Endothelial cell of umbilical vein (primary cell): Measurements from ENCODE around the gene ARSB. TPM values are rescaled to one million over a fixed set of nuclear protein-coding genes. Genes with fewer than 3 reads are reported as not detected.

Experiments
- BruUV-seq: library from RNA; stranded (reverse); fragments of 400-500 nt; replicated peaks from 2 replicates; lab custom pipeline; 2021; lab: Mats Ljungman, UMichigan
- CTCF ChIA-PET: fragments of 300-600, 350-600 bp; sonication (Branson Sonifier 250); formaldehyde crosslinking; loops from one replicate; lab custom pipeline; 2021; ENCODE audit warnings: antibody characterized with exemption, inconsistent platforms; lab: Charles Lee
- POLR2A ChIA-PET: fragments of 300-600, 350-600 bp; sonication (Branson Sonifier 250); formaldehyde crosslinking; loops from one replicate; lab custom pipeline; 2021; ENCODE audit warnings: antibody characterized with exemption, inconsistent platforms; lab: Charles Lee
- DNase-seq: peaks from one replicate; pipeline ENCODE4 v3.0.0-alpha.2; 2011; ENCODE audit warnings: low read depth, low spot score
- FAIRE-seq: peaks from 2 replicates; lab custom pipeline; 2011; peaks lifted over from hg19 to GRCh38; lab: Jason Lieb, UNC
- H2AFZ ChIP-seq: 2 replicates; pipeline ENCODE4 v1.6.0; 2012; ENCODE audit warnings: low read depth, low read length, control low read depth, inconsistent platforms
- H3K27ac ChIP-seq: 2 replicates; pipeline ENCODE4 v1.5.1; 2011; ENCODE audit warnings: low read depth, mild to moderate bottlenecking, control low read depth, low read length, moderate library complexity; ENCODE audit not compliant: insufficient read depth
- H3K27me3 ChIP-seq, 2 experiments: 2 replicates each; pipeline versions ENCODE4 v1.6.0 to v1.6.1; 2011; ENCODE audit warnings: low read length in 2 of 2, mixed read lengths in 1 of 2; ENCODE audit not compliant: control insufficient read depth in 2 of 2, insufficient read depth in 2 of 2
- H3K36me3 ChIP-seq, 2 experiments: 2 replicates in 1 of 2; 3 replicates in 1 of 2; pipeline ENCODE4 v1.5.1; 2011; ENCODE audit warnings: low read length in 2 of 2, mild to moderate bottlenecking in 1 of 2, moderate library complexity in 1 of 2; ENCODE audit not compliant: control insufficient read depth in 2 of 2, insufficient read depth in 2 of 2; ENCODE audit errors: extremely low read depth in 1 of 2
- H3K4me1 ChIP-seq: 3 replicates; pipeline ENCODE4 v1.5.1; 2011; ENCODE audit warnings: mild to moderate bottlenecking, low read length; ENCODE audit not compliant: control insufficient read depth, insufficient read depth; ENCODE audit errors: extremely low read depth
- H3K4me2 ChIP-seq: 2 replicates; pipeline ENCODE4 v1.6.1; 2011; ENCODE audit warnings: low read length, control low read depth, mixed read lengths; ENCODE audit not compliant: insufficient read depth
- H3K4me3 ChIP-seq, 3 experiments: fragments of 200-600 bp in 1 of 3; sonication (generic), shearing (Covaris generic) in 1 of 3; replicated peaks in 1 of 3; 2 replicates each; pipeline ENCODE4 v1.5.1; 2011 to 2016; ENCODE audit warnings: control low read depth in 3 of 3, low read length in 3 of 3, mild to moderate bottlenecking in 2 of 3, inconsistent platforms in 1 of 3, low read depth in 1 of 3, moderate library complexity in 1 of 3; ENCODE audit not compliant: insufficient read depth in 1 of 3
- H3K79me2 ChIP-seq: 2 replicates; pipeline ENCODE4 v1.6.0; 2012; ENCODE audit warnings: low read length, inconsistent platforms; ENCODE audit not compliant: control insufficient read depth, insufficient read depth
- H3K9ac ChIP-seq: replicated peaks from 2 replicates; pipeline ENCODE3; 2011; ENCODE audit warnings: low read length, control low read depth; ENCODE audit not compliant: insufficient read depth; ENCODE audit errors: extremely low read depth
- H3K9me1 ChIP-seq: replicated peaks from 3 replicates; pipeline ENCODE4 v1.6.0; 2011; ENCODE audit warnings: mild to moderate bottlenecking, low read length; ENCODE audit not compliant: control insufficient read depth, insufficient read depth; ENCODE audit errors: extremely low read depth
- H3K9me3 ChIP-seq: replicated peaks from 2 replicates; pipeline ENCODE4 v1.5.1; 2012; ENCODE audit warnings: low read length, inconsistent platforms; ENCODE audit not compliant: control insufficient read depth, insufficient read depth
- H4K20me1 ChIP-seq: replicated peaks from 2 replicates; pipeline ENCODE3; 2011; ENCODE audit warnings: mild to moderate bottlenecking, low read length; ENCODE audit not compliant: control insufficient read depth, insufficient read depth; ENCODE audit errors: extremely low read depth
- EZH2 ChIP-seq: IDR thresholded peaks from 2 replicates; pipeline ENCODE4 v1.6.1; 2012; ENCODE audit warnings: borderline replicate concordance, low read depth, mild to moderate bottlenecking, moderate library complexity, low read length, inconsistent platforms; ENCODE audit not compliant: severe bottlenecking
- FOS ChIP-seq: IDR thresholded peaks from 2 replicates; pipeline ENCODE4 v1.6.1; 2011; ENCODE audit warnings: mild to moderate bottlenecking, low read length, moderate library complexity, borderline replicate concordance; ENCODE audit not compliant: insufficient read depth
- JUN ChIP-seq: IDR thresholded peaks from 2 replicates; pipeline ENCODE4 v1.6.1; 2011; ENCODE audit warnings: borderline replicate concordance, low read depth; ENCODE audit not compliant: insufficient read length, insufficient read depth
- MAX ChIP-seq: IDR thresholded peaks from 2 replicates; pipeline ENCODE4 v1.6.1; 2011; ENCODE audit not compliant: insufficient read depth, insufficient read length
- POLR2A ChIP-seq: IDR thresholded peaks from 2 replicates; pipeline ENCODE4 v1.6.1; 2012; ENCODE audit warnings: low read depth, mild to moderate bottlenecking, control low read depth, low read length
- POLR2AphosphoS5 ChIP-seq: IDR thresholded peaks from 2 replicates; pipeline ENCODE4 v1.6.1; 2012; ENCODE audit warnings: low read depth, mild to moderate bottlenecking, control low read depth, low read length, moderate library complexity; ENCODE audit not compliant: insufficient read depth
- dilution Hi-C: fragments of 300-500 bp; cut with MboI; formaldehyde crosslinking; loops from one replicate; pipeline ENCODE4 v1.15.0; 2019; ENCODE audit warnings: low sequenced_read_pairs; ENCODE audit not compliant: extremely low pct_ligation_motif_present
- intact Hi-C: fragments of 100-400 bp; cut with micrococcal nuclease; formaldehyde crosslinking; loops from one replicate; pipeline ENCODE4 v1.10.0; 2022
- polyA plus RNA-seq, 4 experiments: library from polyadenylated mRNA; depleted of rRNA in 3 of 4; stranded (reverse) in 3 of 4; unstranded in 1 of 4; fragments of >200 nt; gene quantifications; 2 replicates each; pipeline versions ENCODE4 v1.2.1 to v1.2.3, GENCODE V29; 2011 to 2012; ENCODE audit warnings: missing spikeins in 1 of 4
- total RNA-seq: library from RNA; stranded (reverse); gene quantifications from 2 replicates; pipeline ENCODE4 v1.2.3, GENCODE V29; 2021
- TF ChIP-seq, protein P1 (sequence below), 2 donors: IDR thresholded peaks; 1 replicate in 1 of 2; 2 replicates in 1 of 2; pipeline ENCODE4 v1.5.1; 2011; ENCODE audit warnings: low read length in 2 of 2, mild to moderate bottlenecking in 2 of 2, moderate library complexity in 2 of 2, control low read depth in 1 of 2, inconsistent platforms in 1 of 2, low read depth in 1 of 2; ENCODE audit not compliant: insufficient read depth in 1 of 2; ENCODE audit errors: extremely low read depth in 1 of 2

The ARSB gene
- total and polyA plus RNA-seq, 2 donors (not counting 3 experiments of a cell fraction or from before 2014, with no cell fraction given): 17.2 to 25.8 TPM

DNA sequence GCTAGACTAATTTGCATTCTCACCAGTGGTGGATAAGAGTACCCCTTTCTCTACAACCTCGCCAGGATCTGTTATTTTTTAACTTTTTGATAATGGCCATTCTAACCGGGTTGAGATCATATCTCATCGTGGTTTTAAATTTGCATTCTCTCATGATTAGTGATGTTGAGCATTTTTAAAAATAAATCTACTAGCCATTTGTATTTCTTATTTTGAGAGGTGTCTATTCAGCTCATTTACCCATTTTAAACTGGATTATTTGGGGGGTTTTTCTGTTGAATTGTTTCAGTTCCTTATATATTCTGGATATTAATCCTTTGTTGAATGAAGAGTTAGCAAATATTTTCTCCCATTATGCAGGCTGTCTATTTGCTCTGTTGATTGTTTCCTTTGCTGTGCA, 139.6 kb downstream of the ARSB start:
- Histone ChIP-seq H3K4me2 (no peak overlapping the region), H3K9me1 (no peaks in the 10 kb centered on the region), H3K9ac (no peak overlapping the region), H3K79me2 (no peaks in the 10 kb centered on the region), H3K27ac (no peak overlapping the region), H3K27me3 (peaks cover 4 to 6% of the 10 kb centered on the region in 2 experiments), H2AFZ (no peak overlapping the region), H3K9me3 (no peaks in the 10 kb centered on the region), H3K36me3 (no peaks in the 10 kb centered on the region), H4K20me1 (no peaks in the 10 kb centered on the region), H3K4me1 (peaks cover 18% of the 10 kb centered on the region), H3K4me3 (no peak overlapping the region)
- DNase-seq (no peak), FAIRE-seq (no peak)
- ChIA-PET POLR2A (no interaction called here), CTCF (interaction anchor here (0.5 to 1.1 kb wide), 2 partner anchors 35 to 41 kb away, joined by 3 read pairs; no protein-coding TSS in a partner anchor)
- no peak for TF ChIP-seq MAX
- no peak for TF ChIP-seq POLR2A
- TF ChIP-seq JUN: no peak
- TF ChIP-seq, protein P1, sequence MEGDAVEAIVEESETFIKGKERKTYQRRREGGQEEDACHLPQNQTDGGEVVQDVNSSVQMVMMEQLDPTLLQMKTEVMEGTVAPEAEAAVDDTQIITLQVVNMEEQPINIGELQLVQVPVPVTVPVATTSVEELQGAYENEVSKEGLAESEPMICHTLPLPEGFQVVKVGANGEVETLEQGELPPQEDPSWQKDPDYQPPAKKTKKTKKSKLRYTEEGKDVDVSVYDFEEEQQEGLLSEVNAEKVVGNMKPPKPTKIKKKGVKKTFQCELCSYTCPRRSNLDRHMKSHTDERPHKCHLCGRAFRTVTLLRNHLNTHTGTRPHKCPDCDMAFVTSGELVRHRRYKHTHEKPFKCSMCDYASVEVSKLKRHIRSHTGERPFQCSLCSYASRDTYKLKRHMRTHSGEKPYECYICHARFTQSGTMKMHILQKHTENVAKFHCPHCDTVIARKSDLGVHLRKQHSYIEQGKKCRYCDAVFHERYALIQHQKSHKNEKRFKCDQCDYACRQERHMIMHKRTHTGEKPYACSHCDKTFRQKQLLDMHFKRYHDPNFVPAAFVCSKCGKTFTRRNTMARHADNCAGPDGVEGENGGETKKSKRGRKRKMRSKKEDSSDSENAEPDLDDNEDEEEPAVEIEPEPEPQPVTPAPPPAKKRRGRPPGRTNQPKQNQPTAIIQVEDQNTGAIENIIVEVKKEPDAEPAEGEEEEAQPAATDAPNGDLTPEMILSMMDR (IDR thresholded peaks at IDR 0.05; ENCODE audit: extremely low read depth in 1 of 2, insufficient read depth in 1 of 2, low read depth in 1 of 2, low read length in 2 of 2): no peak
- TF ChIP-seq POLR2AphosphoS5: no peak
- TF ChIP-seq FOS: no peak
- no peak for TF ChIP-seq EZH2
- intact Hi-C loops (no loop called here), dilution Hi-C loops (no loop called here)
- BruUV-seq: no TSS peak
